ENCODE data around the gene TERF2IP. TPM values are rescaled to one million over a fixed set of nuclear protein-coding genes. Genes with fewer than 3 reads are reported as not detected.

TERF2IP gene
- total RNA-seq, 3 donors from 2014 or later (not counting 1 experiment from before 2014, with no cell fraction given) = 104 to 125 (median 116) TPM

DNA sequence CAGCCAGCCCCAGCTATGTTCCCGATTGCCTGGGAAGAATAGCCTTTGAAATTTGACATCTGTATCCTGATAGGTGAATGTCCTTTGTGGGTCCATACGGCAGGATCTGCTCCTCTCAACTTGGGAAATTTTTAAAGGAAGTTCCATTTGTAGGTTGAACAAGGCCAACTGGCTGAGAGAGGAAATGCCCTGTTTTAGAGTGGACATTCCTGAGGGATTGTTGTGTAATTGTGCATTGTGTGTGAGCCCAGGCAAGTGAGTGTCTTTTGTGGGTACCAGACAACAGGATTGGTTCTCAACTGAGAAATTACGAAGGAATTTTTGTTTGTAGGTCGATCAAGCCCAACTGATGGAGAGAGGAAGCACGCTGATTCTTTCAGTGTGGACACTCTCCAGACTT, 31.8 kb downstream of the TERF2IP start:
- no peaks in the 10 kb centered on the region for H3K27me3 Mint-ChIP-seq (ENCODE audit: low read depth in 2 of 2)
- no peak overlapping the region for H3K27ac ChIP-seq (ENCODE audit: low read length)
- intact Hi-C loops (cut with micrococcal nuclease) = no loop called here
- TF ChIP-seq, protein P1, sequence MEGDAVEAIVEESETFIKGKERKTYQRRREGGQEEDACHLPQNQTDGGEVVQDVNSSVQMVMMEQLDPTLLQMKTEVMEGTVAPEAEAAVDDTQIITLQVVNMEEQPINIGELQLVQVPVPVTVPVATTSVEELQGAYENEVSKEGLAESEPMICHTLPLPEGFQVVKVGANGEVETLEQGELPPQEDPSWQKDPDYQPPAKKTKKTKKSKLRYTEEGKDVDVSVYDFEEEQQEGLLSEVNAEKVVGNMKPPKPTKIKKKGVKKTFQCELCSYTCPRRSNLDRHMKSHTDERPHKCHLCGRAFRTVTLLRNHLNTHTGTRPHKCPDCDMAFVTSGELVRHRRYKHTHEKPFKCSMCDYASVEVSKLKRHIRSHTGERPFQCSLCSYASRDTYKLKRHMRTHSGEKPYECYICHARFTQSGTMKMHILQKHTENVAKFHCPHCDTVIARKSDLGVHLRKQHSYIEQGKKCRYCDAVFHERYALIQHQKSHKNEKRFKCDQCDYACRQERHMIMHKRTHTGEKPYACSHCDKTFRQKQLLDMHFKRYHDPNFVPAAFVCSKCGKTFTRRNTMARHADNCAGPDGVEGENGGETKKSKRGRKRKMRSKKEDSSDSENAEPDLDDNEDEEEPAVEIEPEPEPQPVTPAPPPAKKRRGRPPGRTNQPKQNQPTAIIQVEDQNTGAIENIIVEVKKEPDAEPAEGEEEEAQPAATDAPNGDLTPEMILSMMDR (IDR thresholded peaks at IDR 0.05) = no peak
- H3K36me3 Mint-ChIP-seq = no peaks in the 10 kb centered on the region
- no peak overlapping the region for H3K4me3 ChIP-seq (ENCODE audit: low read length)
- WGBS (ENCODE audit: insufficient coverage) = 80% methylated on average over 5 of the region's 5 CpGs
- no peaks in the 10 kb centered on the region for H3K9me3 ChIP-seq (ENCODE audit: control insufficient read depth, insufficient read depth, low read length)
- no peaks in the 10 kb centered on the region for H3K36me3 ChIP-seq (ENCODE audit: control insufficient read depth, insufficient read depth, low read length)
- H3K9me3 Mint-ChIP-seq = no peaks in the 10 kb centered on the region
- H3K4me3 Mint-ChIP-seq = no peak overlapping the region
- DNase-seq = no peak
- no peak overlapping the region for H3K27ac Mint-ChIP-seq
- no peaks in the 10 kb centered on the region for H3K4me1 ChIP-seq (ENCODE audit: control insufficient read depth, insufficient read depth, low read length)
- no peak for ATAC-seq
- no peaks in the 10 kb centered on the region for H3K27me3 ChIP-seq (ENCODE audit: control insufficient read depth, insufficient read depth, low read length)
- no peaks in the 10 kb centered on the region for H3K4me1 Mint-ChIP-seq

DNA sequence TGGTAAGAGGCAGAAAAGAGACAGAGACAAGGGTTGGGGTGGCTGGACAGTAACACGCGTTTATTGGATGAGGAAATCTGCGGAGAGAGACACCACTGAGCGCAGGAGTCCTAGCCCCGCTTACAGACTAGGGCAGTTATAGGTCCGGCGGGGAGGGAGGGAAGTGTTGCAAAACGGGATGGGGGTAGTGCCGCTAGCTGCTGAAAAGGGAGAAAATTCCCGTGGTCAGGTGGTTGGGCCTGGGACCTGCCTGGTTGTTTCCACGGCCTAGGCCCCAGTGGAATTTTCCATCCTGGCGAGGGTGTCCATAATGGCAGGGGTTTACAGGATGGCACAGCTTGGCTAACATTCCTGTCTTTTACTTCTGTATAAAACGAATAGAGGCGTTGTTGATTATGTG, 34.7 kb downstream of the TERF2IP start:
- intact Hi-C loops (cut with micrococcal nuclease) = no loop called here
- Histone ChIP-seq H3K27me3 (ENCODE audit: control insufficient read depth, insufficient read depth, low read length) (no peaks in the 10 kb centered on the region), H3K27ac (ENCODE audit: low read length) (no peak overlapping the region), H3K36me3 (ENCODE audit: control insufficient read depth, insufficient read depth, low read length) (no peaks in the 10 kb centered on the region), H3K9me3 (ENCODE audit: control insufficient read depth, insufficient read depth, low read length) (no peaks in the 10 kb centered on the region), H3K4me3 (ENCODE audit: low read length) (no peak overlapping the region), H3K4me1 (ENCODE audit: control insufficient read depth, insufficient read depth, low read length) (no peaks in the 10 kb centered on the region)
- no peak for DNase-seq
- TF ChIP-seq, protein P1 (IDR thresholded peaks at IDR 0.05) = no peak
- H3K4me3 Mint-ChIP-seq = no peak overlapping the region
- H3K4me1 Mint-ChIP-seq = no peaks in the 10 kb centered on the region
- H3K9me3 Mint-ChIP-seq = no peaks in the 10 kb centered on the region
- H3K36me3 Mint-ChIP-seq = no peaks in the 10 kb centered on the region
- no peak overlapping the region for H3K27ac Mint-ChIP-seq
- WGBS (ENCODE audit: insufficient coverage) = 91% methylated on average over 14 of the region's 14 CpGs
- no peaks in the 10 kb centered on the region for H3K27me3 Mint-ChIP-seq (ENCODE audit: low read depth in 2 of 2)
- no peak for ATAC-seq

DNA sequence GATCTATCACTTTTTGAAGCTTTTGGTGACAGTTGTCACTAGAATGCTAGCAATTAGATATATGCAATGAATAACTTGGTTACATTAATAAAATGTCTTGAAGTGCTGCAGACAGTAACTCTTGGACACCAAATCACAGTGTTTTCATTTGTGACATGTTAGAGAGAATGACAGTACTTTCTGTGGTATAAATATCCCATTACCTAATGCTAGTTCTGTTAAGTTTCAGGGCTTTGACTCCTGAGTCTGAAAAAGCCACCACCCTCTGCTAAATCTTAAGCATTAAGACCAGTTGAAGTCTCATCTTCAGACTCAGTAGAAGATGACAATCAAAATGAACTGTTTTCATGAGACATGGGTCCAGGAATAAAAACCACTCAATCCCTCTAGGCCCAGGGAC, 39.8 kb downstream of the TERF2IP start:
- H3K9me3 Mint-ChIP-seq = no peaks in the 10 kb centered on the region
- Histone ChIP-seq H3K27me3 (ENCODE audit: control insufficient read depth, insufficient read depth, low read length) (no peaks in the 10 kb centered on the region), H3K4me3 (ENCODE audit: low read length) (no peak overlapping the region), H3K4me1 (ENCODE audit: control insufficient read depth, insufficient read depth, low read length) (no peaks in the 10 kb centered on the region), H3K9me3 (ENCODE audit: control insufficient read depth, insufficient read depth, low read length) (no peaks in the 10 kb centered on the region), H3K36me3 (ENCODE audit: control insufficient read depth, insufficient read depth, low read length) (no peaks in the 10 kb centered on the region), H3K27ac (ENCODE audit: low read length) (no peak overlapping the region)
- no peak overlapping the region for H3K4me3 Mint-ChIP-seq
- H3K4me1 Mint-ChIP-seq = peaks cover 4 to 5% of the 10 kb centered on the region in 2 donors
- DNase-seq = no peak
- no peaks in the 10 kb centered on the region for H3K27me3 Mint-ChIP-seq (ENCODE audit: low read depth in 2 of 2)
- no peak overlapping the region for H3K27ac Mint-ChIP-seq
- TF ChIP-seq, protein P1 (IDR thresholded peaks at IDR 0.05) = no peak
- no peak for ATAC-seq
- no peaks in the 10 kb centered on the region for H3K36me3 Mint-ChIP-seq
- intact Hi-C loops (cut with micrococcal nuclease) = no loop called here

DNA sequence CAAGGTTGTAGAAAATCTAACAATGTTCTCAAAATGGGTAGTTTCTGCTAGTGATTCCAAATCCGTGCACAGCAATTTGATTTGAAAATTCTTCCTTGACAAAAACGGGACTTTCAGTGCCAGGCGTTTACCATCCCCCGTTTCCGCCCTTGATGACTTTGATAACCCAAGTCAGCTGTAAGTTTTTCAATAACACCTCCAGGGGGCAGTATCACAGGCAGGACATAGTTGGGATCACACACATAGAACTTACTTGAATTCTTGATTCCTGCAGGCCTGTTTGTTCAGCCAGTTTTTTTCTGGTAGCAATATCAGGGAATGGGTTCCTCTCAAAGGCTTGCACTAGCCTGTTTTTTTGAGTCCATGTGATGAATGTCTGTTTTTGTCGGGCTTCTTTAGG, 48.1 kb downstream of the TERF2IP start:
- Mint-ChIP-seq H3K27ac (no peak overlapping the region), H3K4me1 (no peaks in the 10 kb centered on the region), H3K9me3 (no peaks in the 10 kb centered on the region), H3K27me3 (ENCODE audit: low read depth in 2 of 2) (no peaks in the 10 kb centered on the region), H3K36me3 (no peaks in the 10 kb centered on the region), H3K4me3 (no peak overlapping the region)
- 92% methylated on average over 5 of the region's 6 CpGs for WGBS (ENCODE audit: insufficient coverage)
- Histone ChIP-seq H3K4me1 (ENCODE audit: control insufficient read depth, insufficient read depth, low read length) (no peaks in the 10 kb centered on the region), H3K9me3 (ENCODE audit: control insufficient read depth, insufficient read depth, low read length) (no peaks in the 10 kb centered on the region), H3K36me3 (ENCODE audit: control insufficient read depth, insufficient read depth, low read length) (no peaks in the 10 kb centered on the region), H3K27ac (ENCODE audit: low read length) (no peak overlapping the region), H3K4me3 (ENCODE audit: low read length) (no peak overlapping the region), H3K27me3 (ENCODE audit: control insufficient read depth, insufficient read depth, low read length) (no peaks in the 10 kb centered on the region)
- DNase-seq (no peak), ATAC-seq (no peak)
- intact Hi-C loops (cut with micrococcal nuclease) = no loop called here
- TF ChIP-seq, protein P1 (IDR thresholded peaks at IDR 0.05) = no peak
